SU-DHL-6 (cell line): ENCODE data around the gene DAPK1.

ENCODE experiments used
- H2AFZ ChIP-seq: fragments of 200-600 bp; sonication (generic); 2 replicates; pipeline ENCODE4 v1.6.1; 2014; ENCODE audit warnings: low read depth, mild to moderate bottlenecking, moderate library complexity, mixed read lengths, antibody characterized with exemption, low read length; ENCODE audit not compliant: severe bottlenecking
- H3F3A ChIP-seq: fragments of 200-600 bp; shearing (Covaris generic); 2 replicates; pipeline ENCODE4 v1.6.0; 2016; ENCODE audit warnings: antibody characterized with exemption, mild to moderate bottlenecking; ENCODE audit not compliant: insufficient read depth
- H3K27ac ChIP-seq: fragments of 200-600 bp; sonication (generic); 2 replicates; pipeline ENCODE4 v1.5.1; 2016; ENCODE audit warnings: low read depth, mild to moderate bottlenecking, low read length, moderate library complexity, mixed read lengths
- H3K27me3 ChIP-seq: fragments of 200-600 bp; sonication (generic), shearing (Covaris generic); 2 replicates; pipeline ENCODE4 v1.6.0; 2014; ENCODE audit warnings: mild to moderate bottlenecking, low read length
- H3K36me3 ChIP-seq: fragments of 200-600 bp; sonication (generic); 2 replicates; pipeline ENCODE4 v1.6.1; 2014; ENCODE audit warnings: mild to moderate bottlenecking, low read length, mixed read lengths
- H3K4me2 ChIP-seq: fragments of 300-600, 200-600 bp; shearing (Covaris generic), sonication (generic); 2 replicates; pipeline ENCODE4 v1.6.0; 2014; ENCODE audit warnings: low read length, low read depth, mild to moderate bottlenecking; ENCODE audit not compliant: poor library complexity, severe bottlenecking
- H3K4me3 ChIP-seq: fragments of 200-600 bp; sonication (generic); 2 replicates; pipeline ENCODE4 v1.5.1; 2014; ENCODE audit warnings: antibody characterized with exemption, low read length, mild to moderate bottlenecking, mixed read lengths; ENCODE audit not compliant: insufficient read depth, poor library complexity, severe bottlenecking
- H3K79me2 ChIP-seq: fragments of 200-600 bp; sonication (generic); 2 replicates; pipeline ENCODE4 v1.6.1; 2014; ENCODE audit warnings: mild to moderate bottlenecking, low read length, moderate library complexity; ENCODE audit not compliant: insufficient read depth
- H3K9ac ChIP-seq: fragments of 200-600 bp; sonication (generic); 2 replicates; pipeline ENCODE4 v1.7.0; 2014; ENCODE audit warnings: mild to moderate bottlenecking, low read length
- H3K9me2 ChIP-seq: fragments of 200-600 bp; sonication (generic); replicated peaks from 2 replicates; pipeline ENCODE4 v1.6.1; 2014; ENCODE audit warnings: low read length; ENCODE audit not compliant: insufficient read depth
- H3K9me3 ChIP-seq: fragments of 200-600 bp; sonication (generic); 2 replicates; pipeline ENCODE4 v1.6.1; 2014; ENCODE audit warnings: low read length, mixed read lengths; ENCODE audit not compliant: insufficient read depth
- H4K20me1 ChIP-seq: fragments of 200-600 bp; sonication (generic); 2 replicates; pipeline ENCODE4 v1.6.1; 2014; ENCODE audit warnings: low read depth, mild to moderate bottlenecking, antibody characterized with exemption, low read length, moderate library complexity, mixed read lengths
- CTCF ChIP-seq: fragments of 200-600 bp; sonication (generic); IDR thresholded peaks from one replicate; pipeline ENCODE4 v1.5.1; 2017; ENCODE audit warnings: antibody characterized with exemption, mild to moderate bottlenecking, low read length, moderate library complexity; ENCODE audit not compliant: insufficient read depth, poor library complexity, severe bottlenecking
- EZH2phosphoT487 ChIP-seq: fragments of 200-600 bp; sonication (generic), shearing (Covaris generic); conservative IDR thresholded peaks from 2 replicates; pipeline ENCODE4 v1.6.1; 2018; ENCODE audit warnings: mild to moderate bottlenecking, antibody characterized with exemption, low read length, moderate library complexity, mixed read lengths

Gene DAPK1

GRCh38 chr9:87699835-87700234, 202.2 kb downstream of the DAPK1 start:
- no peaks in the 10 kb centered on the region for H3K9me2 ChIP-seq
- no peak overlapping the region for H3K4me2 ChIP-seq
- H3K79me2 ChIP-seq, result no peaks in the 10 kb centered on the region
- TF ChIP-seq EZH2phosphoT487 (no peak), CTCF (no peak)
- H2AFZ ChIP-seq, result no peak overlapping the region
- no peak overlapping the region for H3K9ac ChIP-seq
- no peaks in the 10 kb centered on the region for H4K20me1 ChIP-seq
- no peaks in the 10 kb centered on the region for H3K36me3 ChIP-seq
- H3K9me3 ChIP-seq, result no peaks in the 10 kb centered on the region
- H3F3A ChIP-seq, result no peaks in the 10 kb centered on the region
- no peak overlapping the region for H3K27ac ChIP-seq
- no peak overlapping the region for H3K4me3 ChIP-seq
- H3K27me3 ChIP-seq, result no peaks in the 10 kb centered on the region

GRCh38 chr9:87701491-87701890, 203.8 kb downstream of the DAPK1 start:
- H3K27ac ChIP-seq, result no peak overlapping the region
- no peaks in the 10 kb centered on the region for H3K36me3 ChIP-seq
- no peak overlapping the region for H3K9ac ChIP-seq
- no peaks in the 10 kb centered on the region for H3K79me2 ChIP-seq
- H2AFZ ChIP-seq, result no peak overlapping the region
- H3K9me2 ChIP-seq, result no peaks in the 10 kb centered on the region
- H3K4me3 ChIP-seq, result no peak overlapping the region
- no peaks in the 10 kb centered on the region for H3K9me3 ChIP-seq
- H3F3A ChIP-seq, result no peaks in the 10 kb centered on the region
- no peak overlapping the region for H3K4me2 ChIP-seq
- H4K20me1 ChIP-seq, result no peaks in the 10 kb centered on the region
- no peaks in the 10 kb centered on the region for H3K27me3 ChIP-seq
- TF ChIP-seq CTCF (no peak), EZH2phosphoT487 (no peak)

GRCh38 chr9:87701931-87702421, 204.3 kb downstream of the DAPK1 start:
- no peaks in the 10 kb centered on the region for H3K9me3 ChIP-seq
- TF ChIP-seq CTCF (no peak), EZH2phosphoT487 (no peak)
- no peaks in the 10 kb centered on the region for H4K20me1 ChIP-seq
- no peaks in the 10 kb centered on the region for H3F3A ChIP-seq
- no peak overlapping the region for H3K4me3 ChIP-seq
- H3K79me2 ChIP-seq, result no peaks in the 10 kb centered on the region
- H3K27ac ChIP-seq, result no peak overlapping the region
- H3K9ac ChIP-seq, result no peak overlapping the region
- no peak overlapping the region for H2AFZ ChIP-seq
- no peaks in the 10 kb centered on the region for H3K9me2 ChIP-seq
- no peak overlapping the region for H3K4me2 ChIP-seq
- no peaks in the 10 kb centered on the region for H3K27me3 ChIP-seq
- H3K36me3 ChIP-seq, result no peaks in the 10 kb centered on the region

- Histone ChIP-seq H3K9me2 (no peaks in the 10 kb centered on the region), H3F3A (no peaks in the 10 kb centered on the region), H3K9ac (no peak overlapping the region), H3K4me2 (no peak overlapping the region), H3K27ac (no peak overlapping the region), H3K36me3 (no peaks in the 10 kb centered on the region), H4K20me1 (no peaks in the 10 kb centered on the region), H3K9me3 (no peaks in the 10 kb centered on the region), H3K79me2 (no peaks in the 10 kb centered on the region), H2AFZ (no peak overlapping the region), H3K4me3 (no peak overlapping the region), H3K27me3 (no peaks in the 10 kb centered on the region)
- TF ChIP-seq CTCF (no peak), EZH2phosphoT487 (no peak)
Observed at GRCh38 chr9:87702921-87703320, 205.3 kb downstream of the DAPK1 start.
